Keratinocyte (primary cell): Measurements from ENCODE around the gene TACC3. TPM values are rescaled to one million over a fixed set of nuclear protein-coding genes. Genes with fewer than 3 reads are reported as not detected.

Source experiments
- DNase-seq: peaks from one replicate; pipeline ENCODE4 v3.0.0-alpha.2; 2011; ENCODE audit warnings: low read depth, missing footprints, low spot score
- FAIRE-seq: peaks from 2 replicates; lab custom pipeline; 2011; peaks lifted over from hg19 to GRCh38; lab: Jason Lieb, UNC
- H2AFZ ChIP-seq: 2 replicates; pipeline ENCODE4 v1.6.0; 2012; ENCODE audit warnings: low read length, control low read depth, inconsistent platforms; ENCODE audit not compliant: control insufficient read depth
- H3K27ac ChIP-seq: 2 replicates; pipeline ENCODE4 v1.5.1; 2011; ENCODE audit warnings: low read length; ENCODE audit not compliant: control insufficient read depth, insufficient read depth
- H3K27me3 ChIP-seq: 3 replicates; pipeline ENCODE4 v1.6.0; 2011; ENCODE audit warnings: low read length; ENCODE audit not compliant: control insufficient read depth, insufficient read depth; ENCODE audit errors: extremely low read depth
- H3K36me3 ChIP-seq, 2 experiments: 2 replicates in 1 of 2; 3 replicates in 1 of 2; pipeline ENCODE4 v1.5.1; 2011; ENCODE audit warnings: low read length in 2 of 2, mild to moderate bottlenecking in 1 of 2; ENCODE audit not compliant: control insufficient read depth in 2 of 2, insufficient read depth in 2 of 2; ENCODE audit errors: extremely low read depth in 1 of 2
- H3K4me1 ChIP-seq: 3 replicates; pipeline ENCODE4 v1.5.1; 2011; ENCODE audit warnings: low read length; ENCODE audit not compliant: control insufficient read depth, insufficient read depth; ENCODE audit errors: extremely low read depth
- H3K4me2 ChIP-seq: 3 replicates; pipeline ENCODE4 v1.6.0; 2011; ENCODE audit warnings: low read depth, low read length; ENCODE audit not compliant: control insufficient read depth, insufficient read depth; ENCODE audit errors: extremely low read depth
- H3K4me3 ChIP-seq, 3 experiments: fragments of 200-600 bp in 1 of 3; sonication (generic) in 1 of 3; 2 replicates in 2 of 3; 3 replicates in 1 of 3; pipeline ENCODE4 v1.5.1; 2011 to 2016; ENCODE audit warnings: low read length in 3 of 3, mild to moderate bottlenecking in 3 of 3, control low read depth in 2 of 3, inconsistent platforms in 1 of 3, low read depth in 1 of 3, mixed read lengths in 1 of 3, mixed run types in 1 of 3, moderate library complexity in 1 of 3; ENCODE audit not compliant: control insufficient read depth in 2 of 3, insufficient read depth in 2 of 3; ENCODE audit errors: extremely low read depth in 1 of 3
- H3K79me2 ChIP-seq: 2 replicates; pipeline ENCODE4 v1.6.0; 2012; ENCODE audit warnings: low read length; ENCODE audit not compliant: control insufficient read depth, insufficient read depth
- H3K9ac ChIP-seq: 3 replicates; pipeline ENCODE4 v1.6.0; 2011; ENCODE audit warnings: low read length; ENCODE audit not compliant: control insufficient read depth, insufficient read depth; ENCODE audit errors: extremely low read depth
- H3K9me1 ChIP-seq: 3 replicates; pipeline ENCODE4 v1.6.0; 2011; ENCODE audit warnings: low read length; ENCODE audit not compliant: control insufficient read depth, insufficient read depth; ENCODE audit errors: extremely low read depth
- H3K9me3 ChIP-seq: 2 replicates; pipeline ENCODE4 v1.5.1; 2012; ENCODE audit warnings: low read depth, low read length; ENCODE audit not compliant: control insufficient read depth
- H4K20me1 ChIP-seq: 3 replicates; pipeline ENCODE4 v1.6.0; 2011; ENCODE audit warnings: low read length; ENCODE audit not compliant: control insufficient read depth, insufficient read depth; ENCODE audit errors: extremely low read depth
- EZH2 ChIP-seq: IDR thresholded peaks from one replicate; pipeline ENCODE4 v1.6.1; 2012; ENCODE audit warnings: inconsistent platforms, mild to moderate bottlenecking, low read length, moderate library complexity
- dilution Hi-C: fragments of 300-500 bp; cut with MboI; formaldehyde crosslinking; loops from one replicate; pipeline ENCODE4 v1.7.0; 2020; ENCODE audit warnings: low sequenced_read_pairs; ENCODE audit not compliant: extremely low pct_ligation_motif_present
- polyA plus RNA-seq, 5 experiments: library from polyadenylated mRNA; depleted of rRNA in 3 of 5; stranded (reverse) in 3 of 5; stranded (forward) in 1 of 5; unstranded in 1 of 5; fragments of >200 nt; gene quantifications; 1 replicate in 1 of 5; 2 replicates in 3 of 5; 3 replicates in 1 of 5; pipeline versions ENCODE4 v1.2.1 to v1.2.3, GENCODE V29; 2011 to 2012; ENCODE audit warnings: missing spikeins in 2 of 5, low read depth in 1 of 5, low replicate concordance in 1 of 5
- TF ChIP-seq, protein P1 (sequence below), 3 experiments: IDR thresholded peaks in 1 of 3; conservative IDR thresholded peaks in 1 of 3; optimal IDR thresholded peaks in 1 of 3; 2 replicates in 2 of 3; 3 replicates in 1 of 3; pipeline versions ENCODE3 to v1.5.1; 2011; ENCODE audit warnings: low read length in 3 of 3, mild to moderate bottlenecking in 3 of 3, moderate library complexity in 2 of 3, control low read depth in 1 of 3, inconsistent platforms in 1 of 3; ENCODE audit not compliant: insufficient read depth in 2 of 3; ENCODE audit errors: extremely low read depth in 1 of 3

The TACC3 gene
- polyA plus RNA-seq, 1 donor (not counting 4 experiments of a cell fraction or from before 2014, with no cell fraction given): 19.1 TPM

DNA sequence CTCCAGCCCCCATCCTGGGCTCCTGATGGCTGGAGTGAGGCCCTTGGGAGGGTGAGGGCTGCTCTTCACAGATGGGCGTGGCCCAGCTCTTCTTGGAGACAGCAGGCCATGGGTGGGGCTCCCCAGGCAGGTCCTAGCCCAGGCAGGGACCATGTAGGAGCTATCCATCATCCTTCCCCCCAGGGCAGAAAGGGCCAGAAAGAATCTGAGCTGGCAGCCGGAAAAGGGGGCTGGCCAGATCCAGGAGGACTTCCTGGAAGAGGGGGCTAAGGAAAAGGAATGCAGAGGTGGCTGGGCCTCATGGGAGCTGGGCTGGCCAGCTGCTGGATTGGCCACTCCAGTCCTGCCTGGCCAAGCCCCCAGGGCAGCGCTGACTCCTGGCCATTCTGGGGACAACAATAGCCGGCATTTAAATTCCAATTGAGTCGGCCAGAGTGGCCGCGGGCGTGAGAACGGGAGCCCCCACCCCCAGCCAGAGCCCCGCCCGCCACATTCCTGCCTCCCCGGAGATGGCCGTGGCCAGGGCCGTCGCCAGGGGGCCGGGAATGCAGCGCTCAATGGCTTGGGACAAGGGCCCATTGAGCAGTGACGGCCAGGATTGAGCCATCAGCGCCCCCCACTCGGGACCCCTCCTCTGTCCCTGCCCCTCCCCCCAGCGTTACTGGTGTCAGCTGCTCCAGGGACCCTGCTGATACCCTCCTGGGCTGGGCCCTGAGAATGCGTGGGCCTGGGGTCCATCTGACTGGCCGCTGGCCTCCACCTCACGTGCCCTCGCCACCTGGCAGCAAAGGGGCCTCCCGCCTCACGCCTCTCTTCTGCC is 56.7 kb downstream of the TACC3 start:
- Histone ChIP-seq H3K27me3 (no peaks in the 10 kb centered on the region), H3K9ac (no peak overlapping the region), H3K36me3 (no peaks in the 10 kb centered on the region), H3K9me3 (no peaks in the 10 kb centered on the region), H3K4me1 (peaks cover 39% of the 10 kb centered on the region), H3K4me2 (peak overlapping the region; percentile 41), H4K20me1 (no peaks in the 10 kb centered on the region), H3K27ac (no peak overlapping the region), H3K79me2 (no peaks in the 10 kb centered on the region), H3K4me3 (no peak overlapping the region), H3K9me1 (no peaks in the 10 kb centered on the region), H2AFZ (no peak overlapping the region)
- peak; percentile 74 for FAIRE-seq
- dilution Hi-C loops: no loop called here
- peak; percentile 75 for DNase-seq
- no peak for TF ChIP-seq EZH2
- TF ChIP-seq, protein P1, sequence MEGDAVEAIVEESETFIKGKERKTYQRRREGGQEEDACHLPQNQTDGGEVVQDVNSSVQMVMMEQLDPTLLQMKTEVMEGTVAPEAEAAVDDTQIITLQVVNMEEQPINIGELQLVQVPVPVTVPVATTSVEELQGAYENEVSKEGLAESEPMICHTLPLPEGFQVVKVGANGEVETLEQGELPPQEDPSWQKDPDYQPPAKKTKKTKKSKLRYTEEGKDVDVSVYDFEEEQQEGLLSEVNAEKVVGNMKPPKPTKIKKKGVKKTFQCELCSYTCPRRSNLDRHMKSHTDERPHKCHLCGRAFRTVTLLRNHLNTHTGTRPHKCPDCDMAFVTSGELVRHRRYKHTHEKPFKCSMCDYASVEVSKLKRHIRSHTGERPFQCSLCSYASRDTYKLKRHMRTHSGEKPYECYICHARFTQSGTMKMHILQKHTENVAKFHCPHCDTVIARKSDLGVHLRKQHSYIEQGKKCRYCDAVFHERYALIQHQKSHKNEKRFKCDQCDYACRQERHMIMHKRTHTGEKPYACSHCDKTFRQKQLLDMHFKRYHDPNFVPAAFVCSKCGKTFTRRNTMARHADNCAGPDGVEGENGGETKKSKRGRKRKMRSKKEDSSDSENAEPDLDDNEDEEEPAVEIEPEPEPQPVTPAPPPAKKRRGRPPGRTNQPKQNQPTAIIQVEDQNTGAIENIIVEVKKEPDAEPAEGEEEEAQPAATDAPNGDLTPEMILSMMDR (optimal IDR thresholded peaks at IDR 0.05 in 1 of 3, IDR thresholded peaks at IDR 0.05 in 1 of 3, conservative IDR thresholded peaks at IDR 0.05 in 1 of 3; ENCODE audit: extremely low read depth in 1 of 3, insufficient read depth in 2 of 3, low read length in 3 of 3): no peak

DNA sequence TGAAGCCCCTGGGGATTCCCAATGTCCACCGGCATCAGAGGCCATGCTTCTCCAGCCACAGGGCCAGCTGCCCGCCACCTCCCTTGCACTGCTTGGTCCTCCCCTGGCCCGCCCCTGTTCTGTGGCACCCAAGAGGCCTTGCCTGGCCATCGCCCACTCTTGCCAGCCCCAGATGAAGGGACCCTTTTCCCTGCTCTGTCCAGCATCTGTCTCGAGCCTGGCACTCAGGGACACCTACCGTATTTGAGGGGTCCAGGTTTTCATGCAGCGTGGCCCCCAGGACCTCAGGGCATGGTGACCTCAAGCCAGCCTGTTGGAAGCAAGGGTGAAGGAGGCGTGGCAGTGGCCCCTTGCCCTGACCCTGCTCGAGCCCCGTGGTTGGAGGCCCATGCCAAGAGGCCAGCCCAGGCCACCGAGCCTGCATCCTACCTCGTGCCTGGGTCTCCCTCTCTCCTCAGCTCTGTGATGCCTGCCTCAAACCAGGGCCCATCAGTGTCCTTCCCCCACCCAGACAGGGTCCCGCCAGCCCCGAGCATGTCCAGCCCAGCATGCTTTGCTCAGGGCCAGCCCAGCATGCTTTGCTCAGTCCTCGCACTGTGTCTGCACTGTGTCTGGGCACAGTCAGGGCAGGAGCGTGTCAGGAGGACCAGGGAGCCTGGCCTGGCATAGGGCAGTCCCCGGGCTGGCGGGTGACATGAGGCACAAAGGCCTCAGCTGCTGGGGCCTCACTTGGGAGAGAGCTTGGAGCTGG is 57.5 kb downstream of the TACC3 start:
- no peaks in the 10 kb centered on the region for H4K20me1 ChIP-seq
- DNase-seq (no peak), FAIRE-seq (no peak)
- H3K36me3 ChIP-seq: no peaks in the 10 kb centered on the region
- H3K4me3 ChIP-seq: no peak overlapping the region
- no peak overlapping the region for H3K9ac ChIP-seq
- peaks cover 40% of the 10 kb centered on the region for H3K4me1 ChIP-seq
- TF ChIP-seq, protein P1 (optimal IDR thresholded peaks at IDR 0.05 in 1 of 3, IDR thresholded peaks at IDR 0.05 in 1 of 3, conservative IDR thresholded peaks at IDR 0.05 in 1 of 3; ENCODE audit: extremely low read depth in 1 of 3, insufficient read depth in 2 of 3, low read length in 3 of 3): no peak
- no peak for TF ChIP-seq EZH2
- H3K27ac ChIP-seq: no peak overlapping the region
- H3K27me3 ChIP-seq: no peaks in the 10 kb centered on the region
- no peak overlapping the region for H3K4me2 ChIP-seq
- H2AFZ ChIP-seq: no peak overlapping the region
- no peaks in the 10 kb centered on the region for H3K79me2 ChIP-seq
- no peaks in the 10 kb centered on the region for H3K9me1 ChIP-seq
- dilution Hi-C loops: no loop called here
- no peaks in the 10 kb centered on the region for H3K9me3 ChIP-seq
